Fibroblast of lung (primary cell): ENCODE results near the gene XPO6.

Source experiments
- EZH2 ChIP-seq: IDR thresholded peaks from 2 replicates; pipeline ENCODE4 v1.5.1; 2012; ENCODE audit warnings: low read length, control low read depth, mild to moderate bottlenecking; ENCODE audit errors: missing control alignments
- TF ChIP-seq, protein P1 (sequence below), 2 donors: IDR thresholded peaks in 1 of 2; conservative IDR thresholded peaks in 1 of 2; 1 replicate in 1 of 2; 2 replicates in 1 of 2; pipeline ENCODE4 v1.5.1; 2011 to 2012; ENCODE audit warnings: low read length in 2 of 2, control low read depth in 1 of 2, inconsistent platforms in 1 of 2, low read depth in 1 of 2, mild to moderate bottlenecking in 1 of 2

- TF ChIP-seq EZH2: no peak
- TF ChIP-seq, protein P1, sequence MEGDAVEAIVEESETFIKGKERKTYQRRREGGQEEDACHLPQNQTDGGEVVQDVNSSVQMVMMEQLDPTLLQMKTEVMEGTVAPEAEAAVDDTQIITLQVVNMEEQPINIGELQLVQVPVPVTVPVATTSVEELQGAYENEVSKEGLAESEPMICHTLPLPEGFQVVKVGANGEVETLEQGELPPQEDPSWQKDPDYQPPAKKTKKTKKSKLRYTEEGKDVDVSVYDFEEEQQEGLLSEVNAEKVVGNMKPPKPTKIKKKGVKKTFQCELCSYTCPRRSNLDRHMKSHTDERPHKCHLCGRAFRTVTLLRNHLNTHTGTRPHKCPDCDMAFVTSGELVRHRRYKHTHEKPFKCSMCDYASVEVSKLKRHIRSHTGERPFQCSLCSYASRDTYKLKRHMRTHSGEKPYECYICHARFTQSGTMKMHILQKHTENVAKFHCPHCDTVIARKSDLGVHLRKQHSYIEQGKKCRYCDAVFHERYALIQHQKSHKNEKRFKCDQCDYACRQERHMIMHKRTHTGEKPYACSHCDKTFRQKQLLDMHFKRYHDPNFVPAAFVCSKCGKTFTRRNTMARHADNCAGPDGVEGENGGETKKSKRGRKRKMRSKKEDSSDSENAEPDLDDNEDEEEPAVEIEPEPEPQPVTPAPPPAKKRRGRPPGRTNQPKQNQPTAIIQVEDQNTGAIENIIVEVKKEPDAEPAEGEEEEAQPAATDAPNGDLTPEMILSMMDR (conservative IDR thresholded peaks at IDR 0.05 in 1 of 2, IDR thresholded peaks at IDR 0.05 in 1 of 2; ENCODE audit: low read depth in 1 of 2, low read length in 2 of 2): no peak
Measured at GRCh38 chr16:28087675-28088300, 124.0 kb downstream of the XPO6 start.
